Measurements from ENCODE around the gene EPAS1. TPM values are rescaled to one million over a fixed set of nuclear protein-coding genes. Genes with fewer than 3 reads are reported as not detected.

Gene EPAS1
- total and polyA plus RNA-seq, 2 of the 13 experiments (the other 11 are each of a cell fraction or from before 2014, with no cell fraction given): 47.1 to 182 TPM

DNA sequence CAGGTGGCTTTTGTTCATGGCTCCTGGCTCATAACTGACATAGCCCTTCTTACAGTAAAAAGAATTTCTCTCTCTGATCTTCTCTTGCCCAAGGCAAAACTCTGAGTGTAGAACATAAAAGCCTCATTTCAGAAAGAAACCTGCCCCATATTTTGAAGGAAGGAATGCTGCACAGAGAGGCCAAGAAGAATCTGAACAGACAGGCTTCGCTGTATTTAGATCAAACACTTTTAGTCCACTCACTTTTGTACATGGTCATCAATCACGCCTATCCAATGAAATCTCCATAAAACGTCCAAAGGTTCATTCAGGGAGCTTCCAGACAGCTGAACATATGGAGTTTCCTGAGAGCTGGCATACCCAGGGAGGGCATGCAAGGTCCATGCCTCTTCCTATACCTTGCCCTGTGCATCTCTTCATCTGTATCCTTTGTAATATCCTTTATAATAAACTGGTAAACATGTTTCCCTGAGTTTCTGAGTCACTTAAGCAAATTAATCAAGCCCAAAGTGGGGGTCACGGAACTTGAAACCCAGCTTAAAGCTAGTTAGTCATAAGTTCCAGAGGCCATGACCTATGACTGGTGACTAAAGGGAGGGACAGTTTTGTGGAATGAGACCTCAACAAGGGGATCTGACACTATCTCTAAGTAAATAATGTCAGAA, 119.7 kb downstream of the EPAS1 start (continued):
- TF ChIP-seq, protein P1, sequence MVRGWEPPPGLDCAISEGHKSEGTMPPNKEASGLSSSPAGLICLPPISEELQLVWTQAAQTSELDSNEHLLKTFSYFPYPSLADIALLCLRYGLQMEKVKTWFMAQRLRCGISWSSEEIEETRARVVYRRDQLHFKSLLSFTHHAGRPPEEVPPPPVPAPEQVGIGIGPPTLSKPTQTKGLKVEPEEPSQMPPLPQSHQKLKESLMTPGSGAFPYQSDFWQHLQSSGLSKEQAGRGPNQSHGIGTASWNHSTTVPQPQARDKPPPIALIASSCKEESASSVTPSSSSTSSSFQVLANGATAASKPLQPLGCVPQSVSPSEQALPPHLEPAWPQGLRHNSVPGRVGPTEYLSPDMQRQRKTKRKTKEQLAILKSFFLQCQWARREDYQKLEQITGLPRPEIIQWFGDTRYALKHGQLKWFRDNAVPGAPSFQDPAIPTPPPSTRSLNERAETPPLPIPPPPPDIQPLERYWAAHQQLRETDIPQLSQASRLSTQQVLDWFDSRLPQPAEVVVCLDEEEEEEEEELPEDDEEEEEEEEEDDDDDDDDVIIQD (CRISPR knock-in tag; IDR thresholded peaks at IDR 0.05; ENCODE audit: low read depth): peak; percentile 90; the same call in 1 of the 2 replicates
- TF ChIP-seq ZNF317 (CRISPR knock-in tag; IDR thresholded peaks at IDR 0.05) (no peak; the same call in 1 of the 2 replicates), ZNF44 (CRISPR knock-in tag; IDR thresholded peaks at IDR 0.05) (no peak), NR2F1 (CRISPR knock-in tag; IDR thresholded peaks at IDR 0.05) (peak; percentile 83 to 96), ZNF263 (CRISPR knock-in tag; IDR thresholded peaks at IDR 0.05) (no peak), GATAD2A (CRISPR knock-in tag; IDR thresholded peaks at IDR 0.05) (peak; percentile 77), ZNF331 (CRISPR knock-in tag; IDR thresholded peaks at IDR 0.05) (peak; percentile 52; the same call in 1 of the 2 replicates), NCOA5 (CRISPR knock-in tag; IDR thresholded peaks at IDR 0.05) (no peak)
- TF ChIP-seq, protein P2, sequence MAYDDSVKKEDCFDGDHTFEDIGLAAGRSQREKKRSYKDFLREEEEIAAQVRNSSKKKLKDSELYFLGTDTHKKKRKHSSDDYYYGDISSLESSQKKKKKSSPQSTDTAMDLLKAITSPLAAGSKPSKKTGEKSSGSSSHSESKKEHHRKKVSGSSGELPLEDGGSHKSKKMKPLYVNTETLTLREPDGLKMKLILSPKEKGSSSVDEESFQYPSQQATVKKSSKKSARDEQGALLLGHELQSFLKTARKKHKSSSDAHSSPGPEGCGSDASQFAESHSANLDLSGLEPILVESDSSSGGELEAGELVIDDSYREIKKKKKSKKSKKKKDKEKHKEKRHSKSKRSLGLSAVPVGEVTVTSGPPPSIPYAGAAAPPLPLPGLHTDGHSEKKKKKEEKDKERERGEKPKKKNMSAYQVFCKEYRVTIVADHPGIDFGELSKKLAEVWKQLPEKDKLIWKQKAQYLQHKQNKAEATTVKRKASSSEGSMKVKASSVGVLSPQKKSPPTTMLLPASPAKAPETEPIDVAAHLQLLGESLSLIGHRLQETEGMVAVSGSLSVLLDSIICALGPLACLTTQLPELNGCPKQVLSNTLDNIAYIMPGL (CRISPR knock-in tag; IDR thresholded peaks at IDR 0.05; ENCODE audit: borderline replicate concordance in 1 of 2, low read depth in 1 of 2): peak in 1 of 2 experiments; percentile 57; a peak in 1 of 4 replicates
- TF ChIP-seq, protein P3, sequence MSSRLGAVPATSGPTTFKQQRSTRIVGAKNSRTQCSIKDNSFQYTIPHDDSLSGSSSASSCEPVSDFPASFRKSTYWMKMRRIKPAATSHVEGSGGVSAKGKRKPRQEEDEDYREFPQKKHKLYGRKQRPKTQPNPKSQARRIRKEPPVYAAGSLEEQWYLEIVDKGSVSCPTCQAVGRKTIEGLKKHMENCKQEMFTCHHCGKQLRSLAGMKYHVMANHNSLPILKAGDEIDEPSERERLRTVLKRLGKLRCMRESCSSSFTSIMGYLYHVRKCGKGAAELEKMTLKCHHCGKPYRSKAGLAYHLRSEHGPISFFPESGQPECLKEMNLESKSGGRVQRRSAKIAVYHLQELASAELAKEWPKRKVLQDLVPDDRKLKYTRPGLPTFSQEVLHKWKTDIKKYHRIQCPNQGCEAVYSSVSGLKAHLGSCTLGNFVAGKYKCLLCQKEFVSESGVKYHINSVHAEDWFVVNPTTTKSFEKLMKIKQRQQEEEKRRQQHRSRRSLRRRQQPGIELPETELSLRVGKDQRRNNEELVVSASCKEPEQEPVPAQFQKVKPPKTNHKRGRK (CRISPR knock-in tag; IDR thresholded peaks at IDR 0.05): 0 out of 2 replicates have a peak, but pooled peaks have one; percentile 59
- TF ChIP-seq, protein P4, sequence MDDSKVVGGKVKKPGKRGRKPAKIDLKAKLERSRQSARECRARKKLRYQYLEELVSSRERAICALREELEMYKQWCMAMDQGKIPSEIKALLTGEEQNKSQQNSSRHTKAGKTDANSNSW (CRISPR knock-in tag; IDR thresholded peaks at IDR 0.05; ENCODE audit: borderline replicate concordance): no peak
- TF ChIP-seq, protein P5, sequence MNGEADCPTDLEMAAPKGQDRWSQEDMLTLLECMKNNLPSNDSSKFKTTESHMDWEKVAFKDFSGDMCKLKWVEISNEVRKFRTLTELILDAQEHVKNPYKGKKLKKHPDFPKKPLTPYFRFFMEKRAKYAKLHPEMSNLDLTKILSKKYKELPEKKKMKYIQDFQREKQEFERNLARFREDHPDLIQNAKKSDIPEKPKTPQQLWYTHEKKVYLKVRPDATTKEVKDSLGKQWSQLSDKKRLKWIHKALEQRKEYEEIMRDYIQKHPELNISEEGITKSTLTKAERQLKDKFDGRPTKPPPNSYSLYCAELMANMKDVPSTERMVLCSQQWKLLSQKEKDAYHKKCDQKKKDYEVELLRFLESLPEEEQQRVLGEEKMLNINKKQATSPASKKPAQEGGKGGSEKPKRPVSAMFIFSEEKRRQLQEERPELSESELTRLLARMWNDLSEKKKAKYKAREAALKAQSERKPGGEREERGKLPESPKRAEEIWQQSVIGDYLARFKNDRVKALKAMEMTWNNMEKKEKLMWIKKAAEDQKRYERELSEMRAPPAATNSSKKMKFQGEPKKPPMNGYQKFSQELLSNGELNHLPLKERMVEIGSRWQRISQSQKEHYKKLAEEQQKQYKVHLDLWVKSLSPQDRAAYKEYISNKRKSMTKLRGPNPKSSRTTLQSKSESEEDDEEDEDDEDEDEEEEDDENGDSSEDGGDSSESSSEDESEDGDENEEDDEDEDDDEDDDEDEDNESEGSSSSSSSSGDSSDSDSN (CRISPR knock-in tag; IDR thresholded peaks at IDR 0.05): no peak
- TF ChIP-seq, protein P6, sequence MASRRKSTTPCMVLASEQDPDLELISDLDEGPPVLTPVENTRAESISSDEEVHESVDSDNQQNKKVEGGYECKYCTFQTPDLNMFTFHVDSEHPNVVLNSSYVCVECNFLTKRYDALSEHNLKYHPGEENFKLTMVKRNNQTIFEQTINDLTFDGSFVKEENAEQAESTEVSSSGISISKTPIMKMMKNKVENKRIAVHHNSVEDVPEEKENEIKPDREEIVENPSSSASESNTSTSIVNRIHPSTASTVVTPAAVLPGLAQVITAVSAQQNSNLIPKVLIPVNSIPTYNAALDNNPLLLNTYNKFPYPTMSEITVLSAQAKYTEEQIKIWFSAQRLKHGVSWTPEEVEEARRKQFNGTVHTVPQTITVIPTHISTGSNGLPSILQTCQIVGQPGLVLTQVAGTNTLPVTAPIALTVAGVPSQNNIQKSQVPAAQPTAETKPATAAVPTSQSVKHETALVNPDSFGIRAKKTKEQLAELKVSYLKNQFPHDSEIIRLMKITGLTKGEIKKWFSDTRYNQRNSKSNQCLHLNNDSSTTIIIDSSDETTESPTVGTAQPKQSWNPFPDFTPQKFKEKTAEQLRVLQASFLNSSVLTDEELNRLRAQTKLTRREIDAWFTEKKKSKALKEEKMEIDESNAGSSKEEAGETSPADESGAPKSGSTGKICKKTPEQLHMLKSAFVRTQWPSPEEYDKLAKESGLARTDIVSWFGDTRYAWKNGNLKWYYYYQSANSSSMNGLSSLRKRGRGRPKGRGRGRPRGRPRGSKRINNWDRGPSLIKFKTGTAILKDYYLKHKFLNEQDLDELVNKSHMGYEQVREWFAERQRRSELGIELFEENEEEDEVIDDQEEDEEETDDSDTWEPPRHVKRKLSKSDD (CRISPR knock-in tag; IDR thresholded peaks at IDR 0.05; ENCODE audit: low read depth): no peak
- TF ChIP-seq, protein P7, sequence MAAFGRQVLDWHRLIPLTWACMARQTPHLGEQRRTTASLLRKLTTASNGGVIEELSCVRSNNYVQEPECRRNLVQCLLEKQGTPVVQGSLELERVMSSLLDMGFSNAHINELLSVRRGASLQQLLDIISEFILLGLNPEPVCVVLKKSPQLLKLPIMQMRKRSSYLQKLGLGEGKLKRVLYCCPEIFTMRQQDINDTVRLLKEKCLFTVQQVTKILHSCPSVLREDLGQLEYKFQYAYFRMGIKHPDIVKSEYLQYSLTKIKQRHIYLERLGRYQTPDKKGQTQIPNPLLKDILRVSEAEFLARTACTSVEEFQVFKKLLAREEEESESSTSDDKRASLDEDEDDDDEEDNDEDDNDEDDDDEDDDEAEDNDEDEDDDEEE (CRISPR knock-in tag; IDR thresholded peaks at IDR 0.05): no peak
- TF ChIP-seq, protein P8, sequence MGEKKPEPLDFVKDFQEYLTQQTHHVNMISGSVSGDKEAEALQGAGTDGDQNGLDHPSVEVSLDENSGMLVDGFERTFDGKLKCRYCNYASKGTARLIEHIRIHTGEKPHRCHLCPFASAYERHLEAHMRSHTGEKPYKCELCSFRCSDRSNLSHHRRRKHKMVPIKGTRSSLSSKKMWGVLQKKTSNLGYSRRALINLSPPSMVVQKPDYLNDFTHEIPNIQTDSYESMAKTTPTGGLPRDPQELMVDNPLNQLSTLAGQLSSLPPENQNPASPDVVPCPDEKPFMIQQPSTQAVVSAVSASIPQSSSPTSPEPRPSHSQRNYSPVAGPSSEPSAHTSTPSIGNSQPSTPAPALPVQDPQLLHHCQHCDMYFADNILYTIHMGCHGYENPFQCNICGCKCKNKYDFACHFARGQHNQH (CRISPR knock-in tag; IDR thresholded peaks at IDR 0.05): 0 out of 2 replicates have a peak, but pooled peaks have one; percentile 19
